Right lobe of liver (tissue), 4 donors: ENCODE data around the gene AUH.

ENCODE experiments used
- POLR2A ChIP-seq: fragments of 450-650 bp; IDR thresholded peaks from one replicate; pipeline ENCODE4 v1.6.1; 2017; ENCODE audit warnings: antibody characterized with exemption, mild to moderate bottlenecking
- TF ChIP-seq, protein P1 (sequence below), 4 donors: fragments of 200-600 bp in 3 of 4; fragments of 450-650 bp in 1 of 4; IDR thresholded peaks; one replicate each; pipeline versions ENCODE4 v1.5.1 to v1.8.0; 2016 to 2022; ENCODE audit warnings: antibody characterized with exemption in 4 of 4, mild to moderate bottlenecking in 2 of 4
- donor health status: DM: no; HTN: no; CAD: no.
- donor health status: DM: no; HTN: no; CAD: no.
- donor health status: DM: no; HTN: yes; CAD: no.

DNA sequence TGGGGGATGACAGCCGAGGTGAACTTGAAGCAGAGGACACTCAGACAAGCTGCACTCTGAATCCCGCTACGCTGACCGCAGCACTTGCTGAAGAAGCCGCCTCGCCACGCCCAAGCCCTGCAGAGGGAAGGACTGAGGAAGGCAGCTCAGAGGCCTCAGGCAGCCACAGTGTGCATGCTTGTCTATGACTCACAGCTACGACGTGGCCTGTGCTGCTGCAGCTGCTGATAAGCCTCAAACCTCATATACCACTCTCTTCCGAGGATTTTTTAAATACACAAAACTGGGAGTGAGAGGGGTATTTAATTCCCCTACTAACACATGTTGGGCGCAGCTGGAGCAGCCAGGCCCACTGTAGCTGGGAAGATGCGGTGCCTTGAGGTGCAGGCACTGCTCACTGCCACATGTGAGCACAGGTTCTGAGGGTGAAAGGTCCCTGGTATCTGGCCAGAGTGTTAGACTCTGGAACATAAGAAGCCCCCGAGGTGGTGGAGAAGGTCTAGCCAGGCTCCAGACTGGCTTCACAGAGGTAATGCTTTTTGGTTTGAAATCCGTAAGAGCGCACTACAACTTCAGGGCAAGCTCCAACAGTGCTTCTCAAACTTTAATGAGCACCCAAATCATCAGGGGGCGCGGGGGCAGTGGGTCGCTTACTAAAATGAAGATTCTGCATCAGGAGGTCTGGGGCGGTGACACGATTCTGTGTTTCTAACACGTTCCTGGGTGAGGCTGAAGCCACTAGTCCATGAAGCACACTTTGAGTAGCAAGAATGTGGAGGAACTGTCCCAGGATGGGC lies 196.8 kb downstream of the AUH start:
- no peak for TF ChIP-seq POLR2A
- TF ChIP-seq, protein P1, sequence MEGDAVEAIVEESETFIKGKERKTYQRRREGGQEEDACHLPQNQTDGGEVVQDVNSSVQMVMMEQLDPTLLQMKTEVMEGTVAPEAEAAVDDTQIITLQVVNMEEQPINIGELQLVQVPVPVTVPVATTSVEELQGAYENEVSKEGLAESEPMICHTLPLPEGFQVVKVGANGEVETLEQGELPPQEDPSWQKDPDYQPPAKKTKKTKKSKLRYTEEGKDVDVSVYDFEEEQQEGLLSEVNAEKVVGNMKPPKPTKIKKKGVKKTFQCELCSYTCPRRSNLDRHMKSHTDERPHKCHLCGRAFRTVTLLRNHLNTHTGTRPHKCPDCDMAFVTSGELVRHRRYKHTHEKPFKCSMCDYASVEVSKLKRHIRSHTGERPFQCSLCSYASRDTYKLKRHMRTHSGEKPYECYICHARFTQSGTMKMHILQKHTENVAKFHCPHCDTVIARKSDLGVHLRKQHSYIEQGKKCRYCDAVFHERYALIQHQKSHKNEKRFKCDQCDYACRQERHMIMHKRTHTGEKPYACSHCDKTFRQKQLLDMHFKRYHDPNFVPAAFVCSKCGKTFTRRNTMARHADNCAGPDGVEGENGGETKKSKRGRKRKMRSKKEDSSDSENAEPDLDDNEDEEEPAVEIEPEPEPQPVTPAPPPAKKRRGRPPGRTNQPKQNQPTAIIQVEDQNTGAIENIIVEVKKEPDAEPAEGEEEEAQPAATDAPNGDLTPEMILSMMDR (IDR thresholded peaks at IDR 0.05), result no peak
